HG03442 (cell line): ENCODE measurements around the gene NME8.
A peak's percentile ranks its signal among the peaks of the same experiment; 100 is the strongest.

Experiments used
- ATAC-seq: cut with Tn5 transposase; IDR thresholded peaks from one replicate; pipeline ENCODE4 v1.9.1; 2021; ENCODE audit warnings: mild to moderate bottlenecking, moderate library complexity; ENCODE audit not compliant: unreplicated experiment

The NME8 gene

DNA sequence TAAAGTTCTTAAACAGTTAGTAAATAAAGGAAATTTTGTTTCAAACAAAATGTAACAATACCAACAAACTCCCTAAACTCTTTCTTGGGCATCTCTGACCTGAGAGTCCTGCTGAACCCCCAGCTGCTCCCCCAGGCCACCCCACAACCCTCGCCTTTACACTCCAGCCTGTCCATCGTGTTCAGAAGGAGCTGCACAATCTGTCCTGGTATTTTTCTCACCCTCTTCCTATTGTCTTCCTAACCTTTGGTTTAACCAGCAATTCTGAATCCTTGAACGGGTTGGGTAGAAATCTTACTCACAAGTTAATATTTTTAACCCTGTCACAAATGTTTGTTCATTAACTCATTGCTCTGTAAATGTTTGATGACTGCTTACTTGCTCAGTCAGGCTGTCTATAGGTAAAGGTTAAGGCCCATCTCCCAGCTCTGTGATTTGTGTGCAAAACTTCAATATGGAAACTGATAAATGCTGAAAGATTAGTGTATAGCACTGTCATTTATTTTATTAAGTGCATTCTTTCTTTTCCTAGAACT, 51.4 kb downstream of the NME8 start:
- ATAC-seq = no peak

DNA sequence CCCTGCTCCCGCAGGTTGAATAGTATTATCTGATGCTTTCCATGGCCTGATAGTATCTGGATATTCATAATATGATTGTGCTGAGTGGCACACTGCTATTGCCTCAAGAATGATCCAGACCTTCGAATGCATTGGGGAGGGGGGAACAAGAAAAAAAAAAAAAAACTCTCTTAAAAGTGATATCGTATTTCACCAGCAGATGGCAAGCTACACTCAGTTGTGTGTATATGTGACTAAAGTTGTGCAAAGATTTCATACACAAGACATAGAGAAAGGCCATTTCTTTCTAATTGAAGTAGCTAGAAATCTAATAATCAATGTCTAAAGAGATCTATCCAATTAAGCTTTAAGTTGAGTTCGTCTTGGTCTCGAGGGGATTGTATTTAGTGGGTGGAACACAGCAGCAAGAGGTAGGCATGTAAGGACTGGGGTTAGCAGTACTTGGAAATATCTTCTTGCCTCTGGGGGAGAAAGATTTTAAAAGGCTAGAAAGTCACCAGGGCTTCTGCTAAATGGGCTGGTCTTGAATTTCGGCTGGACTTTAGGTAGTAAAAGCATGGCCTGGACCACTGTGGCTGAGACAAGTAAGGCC, 52.9 kb downstream of the NME8 start:
- no peak for ATAC-seq

DNA sequence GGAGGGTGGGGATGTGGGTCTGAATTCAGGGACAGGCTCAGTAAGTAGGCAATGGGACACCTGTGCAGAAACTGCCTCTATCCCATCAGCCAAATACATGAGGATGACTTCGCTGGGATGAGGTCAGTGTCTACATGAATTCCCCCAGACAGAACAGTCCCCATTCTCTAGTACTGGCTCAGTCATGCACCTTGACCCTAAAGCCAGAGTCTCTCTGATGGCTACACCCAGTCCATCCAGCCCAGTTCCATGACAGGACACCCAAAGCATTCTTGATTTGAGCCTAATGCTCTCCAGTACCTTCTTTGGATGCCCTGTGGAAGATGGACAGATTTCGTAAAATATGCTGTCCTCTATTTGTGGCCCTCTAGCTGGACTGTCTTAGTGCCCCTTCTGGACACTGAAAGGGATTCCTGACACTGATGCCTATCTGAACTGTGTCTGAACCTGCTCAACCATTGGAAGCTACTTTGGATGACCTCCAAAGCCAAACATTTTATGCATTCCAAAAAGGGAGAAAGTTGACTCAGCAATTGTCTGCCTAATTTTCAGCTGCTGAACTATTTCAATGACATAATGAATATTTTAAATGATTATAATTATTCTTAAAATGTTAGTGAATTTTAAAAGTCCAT, 53.6 kb downstream of the NME8 start:
- no peak for ATAC-seq

DNA sequence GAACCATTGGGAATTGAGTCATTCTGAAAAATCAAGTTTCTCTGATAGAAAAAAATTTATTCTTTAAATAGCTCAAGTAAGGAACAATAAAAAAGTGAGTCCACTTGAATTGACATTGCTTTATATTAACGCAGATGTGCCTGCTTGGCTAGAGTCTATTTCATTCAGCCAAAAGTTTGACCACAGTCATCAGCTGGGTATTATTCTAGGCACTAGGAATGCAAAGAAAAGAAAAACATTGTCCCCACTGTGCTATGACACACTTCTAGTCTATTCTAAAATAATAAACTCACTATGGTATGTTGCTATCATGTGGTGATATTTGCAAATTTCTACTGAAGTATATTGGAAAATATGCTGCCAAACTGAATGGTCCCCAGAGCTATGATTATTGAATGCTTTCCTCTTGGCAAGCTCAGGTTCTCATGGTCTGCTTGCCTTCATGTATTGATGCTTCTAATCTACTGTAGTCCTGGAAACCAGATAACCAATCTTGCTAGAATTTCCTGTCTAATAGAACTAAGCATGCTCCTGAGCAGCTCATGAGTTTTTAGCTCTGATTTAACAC, 59.9 kb downstream of the NME8 start:
- ATAC-seq = no peak

DNA sequence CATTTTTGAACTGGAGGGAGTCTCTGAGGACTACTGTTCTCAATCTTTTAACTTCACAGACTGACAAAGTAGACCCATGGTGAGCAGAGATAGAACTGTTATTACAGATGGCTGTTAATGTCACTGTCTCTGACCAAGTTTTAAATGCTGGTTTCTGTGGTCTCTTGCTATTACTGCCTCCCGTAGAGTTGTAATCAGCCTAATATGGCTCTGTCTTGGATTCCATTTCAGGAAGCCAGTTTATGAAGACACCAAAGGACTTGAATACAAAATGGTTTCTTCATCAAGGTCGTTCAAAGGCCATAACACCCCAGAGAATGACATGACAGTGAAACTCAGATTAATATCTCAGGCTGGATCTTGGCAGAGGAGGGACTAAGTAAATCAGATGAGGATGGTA, 64.4 kb downstream of the NME8 start:
- no peak for ATAC-seq

DNA sequence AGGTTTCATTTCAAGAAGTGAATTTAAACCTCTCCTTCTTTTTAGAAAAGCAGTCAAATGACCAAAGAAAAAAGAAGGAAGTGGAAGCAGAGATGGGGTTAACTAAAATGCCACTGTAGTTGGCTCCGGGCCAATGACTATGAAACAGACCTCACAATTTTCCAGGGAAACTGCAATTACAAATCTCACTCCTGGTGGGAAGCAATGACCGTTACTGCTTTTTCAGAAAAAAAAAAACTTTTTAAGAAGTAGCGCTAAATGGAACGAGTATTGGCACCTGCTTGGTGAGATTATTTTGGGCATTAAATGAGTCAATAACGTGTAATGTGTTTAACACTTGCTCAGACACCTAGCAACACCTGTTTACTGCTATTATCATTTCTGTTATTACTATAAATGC, 67.0 kb downstream of the NME8 start:
- ATAC-seq = no peak

DNA sequence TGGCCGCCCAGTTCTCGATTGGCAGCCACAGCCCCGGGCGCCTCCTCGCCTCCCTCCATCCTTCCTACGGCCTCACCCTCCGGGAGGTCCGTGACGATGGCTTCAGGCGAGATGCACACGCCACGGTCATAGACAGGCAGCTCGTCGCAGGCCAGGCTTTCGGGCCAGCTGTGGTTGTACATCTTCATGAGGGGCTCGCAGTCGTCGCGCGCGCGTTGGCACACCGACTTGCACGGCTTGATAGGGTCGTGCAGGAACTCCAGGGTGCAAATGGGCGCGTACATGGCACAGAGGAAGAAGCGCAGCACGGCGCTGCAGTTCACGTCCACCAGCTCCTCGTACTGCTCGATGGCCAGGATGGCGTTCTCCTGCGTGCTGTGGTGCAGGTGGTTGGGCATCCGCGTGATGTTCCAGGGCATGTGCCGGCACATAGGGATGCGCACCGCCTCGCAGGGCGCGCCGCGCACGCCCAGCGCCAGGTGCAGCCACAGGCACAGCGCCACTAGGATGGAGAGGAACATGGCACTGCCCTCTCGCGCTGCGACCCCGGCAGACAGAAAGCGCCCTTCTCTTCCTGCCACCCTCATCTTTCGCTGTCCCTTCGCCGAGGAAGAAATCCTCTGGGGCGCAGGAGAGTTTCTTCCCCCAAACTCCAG, 67.7 kb downstream of the NME8 start:
- no peak for ATAC-seq

DNA sequence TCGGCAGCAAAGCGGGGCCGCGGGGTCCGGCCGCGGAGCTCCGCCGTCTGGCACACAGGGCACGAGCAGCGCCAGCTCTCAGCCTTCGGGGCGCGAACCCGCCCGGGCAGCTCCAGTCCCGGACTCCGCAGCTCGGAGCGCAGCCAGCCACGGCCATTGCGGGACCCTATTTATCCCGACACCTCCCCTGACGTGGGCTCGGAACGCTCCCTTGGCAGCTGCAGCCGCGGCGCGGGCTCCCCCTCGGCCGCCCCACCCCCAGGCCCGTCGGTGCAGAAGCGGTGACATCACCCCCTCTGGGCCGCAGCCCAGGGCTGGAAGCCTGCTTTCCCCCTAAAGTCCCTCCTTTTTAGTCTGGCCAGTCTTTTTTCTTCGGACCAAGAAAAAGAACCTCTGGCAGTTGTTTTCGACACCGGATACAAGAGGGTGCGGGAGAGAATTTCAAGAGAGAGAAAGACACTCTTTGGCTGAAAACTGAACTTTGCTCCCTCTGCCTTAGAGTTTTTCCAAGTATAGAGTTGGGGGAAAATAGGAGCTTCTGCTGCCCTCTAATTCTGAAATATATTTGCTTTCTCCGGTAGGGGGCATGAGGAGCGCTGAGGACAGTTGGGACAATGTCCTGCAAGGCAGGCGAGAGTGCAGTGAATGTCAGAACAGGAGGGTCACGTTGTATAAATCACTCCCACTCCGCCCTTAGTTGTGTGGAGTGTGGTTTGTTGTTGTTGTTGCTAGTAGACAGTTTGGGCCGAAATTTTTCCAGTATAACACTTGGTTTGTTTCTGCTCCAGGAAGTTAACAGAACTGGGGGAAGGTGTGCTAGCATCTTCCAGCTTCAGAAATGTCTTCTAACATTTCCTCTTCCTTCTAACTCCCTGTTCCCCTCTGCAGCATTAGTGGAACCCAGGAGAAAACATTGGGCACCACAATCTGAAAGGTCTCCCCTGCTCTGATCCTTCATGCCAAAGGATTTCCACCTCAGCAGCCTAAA, 68.6 kb downstream of the NME8 start, which contains the start of gene SFRP4:
SFRP4 (minus strand) TSS at position 145 of the 988 bp plus-strand sequence. CDS start 280 bp downstream, outside the sequence.
- peak; percentile 39 for ATAC-seq

DNA sequence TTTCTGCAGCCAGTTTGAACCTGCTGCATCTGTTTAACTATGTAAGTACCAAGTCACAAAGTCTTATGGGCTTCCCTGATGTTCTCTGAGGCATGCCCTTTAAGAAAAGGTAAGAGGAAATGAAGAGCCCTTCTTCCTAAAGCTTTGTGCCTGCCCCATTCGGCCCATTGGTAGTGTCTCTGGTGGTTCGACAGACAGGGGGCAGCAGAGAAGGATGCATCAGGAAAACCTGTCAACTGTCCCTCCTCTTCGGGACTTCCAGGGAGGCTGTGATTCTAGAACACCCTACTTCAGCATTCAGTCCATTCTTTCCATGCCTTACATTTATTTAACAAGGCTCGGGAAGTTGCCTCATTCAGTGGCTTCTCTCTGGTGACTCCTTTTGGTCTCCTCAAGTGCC, 70.1 kb downstream of the NME8 start:
- no peak for ATAC-seq

DNA sequence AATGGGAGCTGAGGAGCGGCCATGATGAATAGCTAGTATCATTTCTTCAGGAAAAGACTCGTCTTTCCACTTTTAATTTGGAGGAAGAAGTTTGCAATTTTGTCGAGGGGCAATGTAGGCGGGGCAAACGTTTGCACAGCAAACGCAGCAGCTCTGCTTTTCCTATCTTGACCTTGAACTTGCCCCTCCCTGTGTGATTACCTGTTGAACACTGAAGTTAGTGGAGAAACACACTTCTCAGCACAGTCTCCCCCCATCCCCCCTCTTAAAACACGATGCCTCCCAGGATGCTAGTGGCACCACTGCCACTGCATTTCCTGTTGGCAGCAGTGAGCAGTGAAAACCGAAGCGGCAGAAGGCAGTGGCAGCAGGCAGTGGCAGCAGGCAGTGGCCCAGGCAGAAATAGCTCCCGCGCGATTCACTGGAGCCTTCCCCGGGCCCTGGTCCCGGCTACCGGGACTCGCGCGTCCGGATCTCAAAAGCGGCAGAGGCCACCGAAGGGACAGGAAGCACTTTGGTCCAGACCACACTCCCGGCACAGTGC, 72.0 kb downstream of the NME8 start, which contains the start of gene EPDR1:
EPDR1 (plus strand) TSS at position 336 of the 544 bp plus-strand sequence. CDS start 300 bp downstream, outside the sequence.
- peak; percentile 48 for ATAC-seq

DNA sequence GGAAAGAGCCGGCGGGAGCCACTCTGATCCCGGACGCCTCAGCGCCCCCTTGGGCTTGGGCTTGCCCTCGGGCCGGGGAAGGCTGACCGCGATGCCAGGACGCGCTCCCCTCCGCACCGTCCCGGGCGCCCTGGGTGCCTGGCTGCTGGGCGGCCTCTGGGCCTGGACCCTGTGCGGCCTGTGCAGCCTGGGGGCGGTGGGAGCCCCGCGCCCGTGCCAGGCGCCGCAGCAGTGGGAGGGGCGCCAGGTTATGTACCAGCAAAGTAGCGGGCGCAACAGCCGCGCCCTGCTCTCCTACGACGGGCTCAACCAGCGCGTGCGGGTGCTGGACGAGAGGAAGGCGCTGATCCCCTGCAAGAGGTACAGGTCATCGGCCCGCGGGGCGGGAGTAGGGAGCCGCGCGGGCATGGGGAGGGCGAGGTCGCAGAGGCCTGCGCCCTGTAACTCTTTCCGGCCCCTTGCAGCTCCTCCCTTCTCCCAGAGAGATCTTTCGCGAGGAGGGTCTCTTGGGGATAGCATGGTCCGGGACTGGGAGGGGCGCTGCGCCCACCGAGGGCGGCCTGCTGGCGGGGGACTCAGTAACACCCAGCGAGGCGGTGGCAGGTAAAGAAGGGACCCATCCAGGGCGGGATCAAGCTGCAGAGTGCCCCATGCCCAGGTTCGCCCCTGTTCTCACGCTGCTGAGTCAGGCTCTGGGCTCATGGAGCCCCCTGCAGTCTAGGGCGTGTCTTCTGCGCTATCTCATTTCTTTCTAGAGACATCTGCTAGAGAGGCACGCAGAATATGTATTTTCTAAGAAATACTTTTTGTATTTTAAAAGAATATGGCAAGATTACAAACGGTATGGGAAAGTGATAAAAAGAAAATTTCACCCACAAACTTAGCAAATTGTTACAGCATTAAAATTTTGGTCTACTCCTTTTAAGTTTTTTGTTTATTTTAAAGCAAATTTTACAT, 72.7 kb downstream of the NME8 start:
- ATAC-seq = peak; percentile 49

DNA sequence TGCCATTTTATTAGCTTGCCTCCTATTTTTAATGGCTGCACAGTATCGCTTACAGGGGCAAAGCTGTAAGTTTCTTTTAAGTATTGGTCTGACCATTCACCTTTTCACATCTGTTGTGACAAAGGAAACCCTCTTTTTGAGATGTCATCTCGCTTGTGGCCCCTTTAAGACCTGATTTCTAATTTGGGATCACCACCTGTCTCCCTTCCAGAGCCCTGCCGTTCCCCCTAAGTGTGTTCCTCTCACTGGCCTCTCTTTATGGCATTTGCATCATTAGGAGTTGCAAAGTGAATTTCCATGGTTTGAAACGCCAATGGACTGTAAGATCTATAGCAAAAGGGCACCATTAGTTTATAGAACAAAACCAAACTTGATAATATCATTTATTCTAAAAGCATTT, 73.5 kb downstream of the NME8 start:
- ATAC-seq = no peak

DNA sequence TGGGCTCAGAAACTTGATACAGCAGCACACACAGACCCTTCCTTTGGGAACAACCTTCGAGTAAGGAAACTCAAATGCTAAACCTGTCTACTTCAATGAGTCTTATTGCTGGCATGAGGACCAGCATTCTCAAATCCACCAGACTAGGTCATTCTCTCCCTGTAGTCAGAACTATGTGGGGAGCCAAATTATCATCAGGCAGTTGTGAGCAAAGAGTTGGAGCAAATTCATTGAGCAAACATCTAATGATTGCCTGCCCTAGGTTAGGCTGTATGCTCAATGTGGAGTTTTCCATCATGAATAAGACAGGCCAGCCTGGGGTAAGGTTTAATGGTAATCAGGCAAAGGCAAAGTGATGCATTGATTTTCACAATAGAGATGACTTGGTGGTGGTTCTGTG, 75.6 kb downstream of the NME8 start:
- no peak for ATAC-seq

DNA sequence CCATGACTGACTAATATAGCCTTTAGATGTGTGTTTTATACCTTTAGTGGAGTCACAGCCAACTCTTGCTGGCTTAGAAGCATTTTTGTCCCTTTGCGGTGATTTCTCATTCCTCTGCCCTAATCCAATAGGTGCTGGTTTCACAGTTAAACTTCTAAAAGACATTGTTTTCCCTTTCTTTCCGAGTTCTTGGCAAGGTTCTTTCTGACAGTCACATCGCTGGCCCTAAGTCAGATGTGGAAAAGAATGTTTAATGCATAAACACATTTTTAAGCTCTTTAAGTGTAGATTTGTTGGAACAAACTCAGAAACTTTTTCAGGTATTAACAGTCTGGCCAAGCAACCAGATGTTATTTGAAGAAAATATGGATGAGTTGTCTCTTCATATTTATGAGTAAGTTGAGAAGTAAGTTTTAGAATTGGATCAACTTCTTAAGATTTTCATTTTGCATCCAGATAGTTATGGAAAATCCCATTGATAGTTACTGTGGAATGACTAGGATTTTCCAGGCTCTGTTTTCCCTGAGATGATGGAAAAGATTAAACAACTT, 76.2 kb downstream of the NME8 start:
- no peak for ATAC-seq

DNA sequence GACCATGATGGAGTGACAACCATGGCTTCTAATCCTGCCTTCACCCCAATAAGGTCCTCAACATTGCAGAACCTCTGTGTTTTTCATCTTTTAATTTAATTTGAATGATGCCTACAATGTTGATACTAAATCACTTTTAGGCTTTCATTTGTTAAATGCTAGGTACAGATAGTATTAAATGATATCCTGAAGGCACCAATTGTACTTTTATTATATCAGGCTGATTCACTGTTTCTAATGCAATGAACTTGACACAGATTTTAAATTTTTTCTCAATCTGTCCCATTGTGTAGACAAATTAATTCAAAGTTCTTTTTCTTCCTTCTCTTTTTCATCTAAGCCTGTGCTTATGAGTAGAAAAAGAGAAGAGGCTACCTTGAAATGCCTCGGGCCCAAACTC, 77.2 kb downstream of the NME8 start:
- no peak for ATAC-seq

DNA sequence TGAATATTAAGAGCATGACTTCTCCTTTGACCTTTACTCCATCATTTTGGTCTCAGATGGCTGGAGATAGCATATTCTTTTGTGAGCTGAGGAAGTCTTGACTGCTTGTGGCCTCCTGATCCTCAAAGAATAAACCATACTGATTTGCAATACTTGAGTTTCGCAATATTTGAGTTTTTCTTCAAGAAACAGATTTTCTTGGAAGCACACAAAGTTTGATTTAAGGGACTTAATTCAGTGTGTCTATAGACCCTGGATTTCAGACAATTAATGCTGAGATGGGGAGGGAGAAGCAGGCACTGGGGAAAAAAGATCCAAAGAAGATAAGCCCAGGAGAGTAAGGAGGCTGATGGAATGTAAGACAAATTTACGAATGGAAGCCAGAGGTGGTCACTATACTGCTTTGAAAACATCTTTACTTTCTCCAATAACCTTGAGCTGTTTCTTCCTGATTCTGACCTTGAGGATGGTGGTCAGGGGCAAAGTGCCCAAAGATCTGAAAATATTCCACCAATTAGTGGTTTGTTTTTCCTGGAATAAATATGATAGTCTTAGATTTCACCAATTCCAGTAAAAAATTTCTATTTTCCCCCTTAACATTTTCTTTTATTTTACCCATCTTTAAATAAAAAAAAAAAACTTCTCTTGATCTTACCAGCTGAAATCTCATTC, 79.5 kb downstream of the NME8 start:
- no peak for ATAC-seq

DNA sequence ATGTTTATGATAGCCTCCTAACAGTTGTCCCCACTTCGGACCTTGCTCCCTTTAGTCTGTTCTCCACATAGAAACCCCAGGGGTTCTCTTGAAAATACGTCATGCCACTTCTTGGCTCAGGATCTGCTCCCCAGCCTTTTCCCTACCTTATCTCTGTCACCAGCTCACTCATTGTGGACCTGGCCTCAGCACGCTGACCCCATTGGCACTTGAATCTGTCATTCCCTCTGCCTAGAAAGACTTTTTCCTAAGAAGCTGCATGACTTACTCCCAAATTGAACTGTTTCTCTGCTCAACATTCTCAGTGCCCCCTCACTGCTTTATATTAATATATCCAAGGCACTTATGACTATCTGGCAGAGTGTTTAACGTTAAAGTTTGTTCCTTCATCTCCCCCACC, 80.5 kb downstream of the NME8 start:
- ATAC-seq = no peak
